Measurements from ENCODE around the gene ERLIN1.

The ERLIN1 gene

GRCh38 chr10:100168313-100168643 lies 17.6 kb downstream of the ERLIN1 start:
- TF ChIP-seq CTCF (IDR thresholded peaks at IDR 0.05; ENCODE audit: low read depth, low read length, poor library complexity, severe bottlenecking) (no peak), EZH2phosphoT487 (IDR thresholded peaks at IDR 0.05; ENCODE audit: borderline replicate concordance, low read length) (no peak)
- no peak overlapping the region for H3K4me3 ChIP-seq (ENCODE audit: low read length)
- H3K36me3 ChIP-seq (ENCODE audit: control insufficient read depth, low read length), result peaks cover 89% of the 10 kb centered on the region
- no peak overlapping the region for H3K27ac ChIP-seq (ENCODE audit: low read depth, low read length)
- no peaks in the 10 kb centered on the region for H3K9me3 ChIP-seq (ENCODE audit: control insufficient read depth, insufficient read depth, low read length)
- no peaks in the 10 kb centered on the region for H3K27me3 ChIP-seq (ENCODE audit: control insufficient read depth, low read length)
- H3K79me2 ChIP-seq (ENCODE audit: control insufficient read depth, low read length), result peaks cover 62% of the 10 kb centered on the region
- no peak overlapping the region for H3K4me2 ChIP-seq (ENCODE audit: low read length)
- no peaks in the 10 kb centered on the region for H3K9me2 ChIP-seq (replicated peaks; ENCODE audit: control insufficient read depth, low read length)
- H4K20me1 ChIP-seq (ENCODE audit: control insufficient read depth, insufficient read depth, low read depth, low read length), result no peaks in the 10 kb centered on the region
- H3K4me1 ChIP-seq (ENCODE audit: control insufficient read depth, low read length), result no peaks in the 10 kb centered on the region
- no peaks in the 10 kb centered on the region for H3F3A ChIP-seq (ENCODE audit: control insufficient read depth, insufficient read depth)

- Histone ChIP-seq H3K9me2 (replicated peaks; ENCODE audit: control insufficient read depth, low read length) (no peaks in the 10 kb centered on the region), H4K20me1 (ENCODE audit: control insufficient read depth, insufficient read depth, low read depth, low read length) (no peaks in the 10 kb centered on the region), H3K9me3 (ENCODE audit: control insufficient read depth, insufficient read depth, low read length) (no peaks in the 10 kb centered on the region), H3F3A (ENCODE audit: control insufficient read depth, insufficient read depth) (no peaks in the 10 kb centered on the region), H3K36me3 (ENCODE audit: control insufficient read depth, low read length) (peaks cover 89% of the 10 kb centered on the region), H3K79me2 (ENCODE audit: control insufficient read depth, low read length) (peaks cover 59% of the 10 kb centered on the region), H3K4me1 (ENCODE audit: control insufficient read depth, low read length) (no peaks in the 10 kb centered on the region), H3K27ac (ENCODE audit: low read depth, low read length) (no peak overlapping the region), H3K27me3 (ENCODE audit: control insufficient read depth, low read length) (no peaks in the 10 kb centered on the region), H3K4me3 (ENCODE audit: low read length) (no peak overlapping the region), H3K4me2 (ENCODE audit: low read length) (no peak overlapping the region)
- no peak for TF ChIP-seq CTCF (IDR thresholded peaks at IDR 0.05; ENCODE audit: low read depth, low read length, poor library complexity, severe bottlenecking)
- no peak for TF ChIP-seq EZH2phosphoT487 (IDR thresholded peaks at IDR 0.05; ENCODE audit: borderline replicate concordance, low read length)
Measured at GRCh38 chr10:100167553-100168312, 18.1 kb downstream of the ERLIN1 start.

GRCh38 chr10:100163704-100164621 lies 21.9 kb downstream of the ERLIN1 start:
- H3K9me2 ChIP-seq (replicated peaks; ENCODE audit: control insufficient read depth, low read length), result no peaks in the 10 kb centered on the region
- peaks cover 91% of the 10 kb centered on the region for H3K36me3 ChIP-seq (ENCODE audit: control insufficient read depth, low read length)
- TF ChIP-seq EZH2phosphoT487 (IDR thresholded peaks at IDR 0.05; ENCODE audit: borderline replicate concordance, low read length) (no peak), CTCF (IDR thresholded peaks at IDR 0.05; ENCODE audit: low read depth, low read length, poor library complexity, severe bottlenecking) (no peak)
- no peaks in the 10 kb centered on the region for H4K20me1 ChIP-seq (ENCODE audit: control insufficient read depth, insufficient read depth, low read depth, low read length)
- H3K27ac ChIP-seq (ENCODE audit: low read depth, low read length), result no peak overlapping the region
- peaks cover 63% of the 10 kb centered on the region for H3K79me2 ChIP-seq (ENCODE audit: control insufficient read depth, low read length)
- no peak overlapping the region for H3K4me3 ChIP-seq (ENCODE audit: low read length)
- H3K4me2 ChIP-seq (ENCODE audit: low read length), result no peak overlapping the region
- H3K4me1 ChIP-seq (ENCODE audit: control insufficient read depth, low read length), result no peaks in the 10 kb centered on the region
- H3K27me3 ChIP-seq (ENCODE audit: control insufficient read depth, low read length), result no peaks in the 10 kb centered on the region
- H3F3A ChIP-seq (ENCODE audit: control insufficient read depth, insufficient read depth), result no peaks in the 10 kb centered on the region
- H3K9me3 ChIP-seq (ENCODE audit: control insufficient read depth, insufficient read depth, low read length), result no peaks in the 10 kb centered on the region
